ENCODE measurements around the gene TAF12.
A peak's percentile ranks its signal among the peaks of the same experiment; 100 is the strongest.
"Not testable (repeated sequence)": the region's sequence is repeated elsewhere in the genome, so short reads cannot be mapped to it uniquely, and the experiment has no call there.

Gene TAF12, protein sequence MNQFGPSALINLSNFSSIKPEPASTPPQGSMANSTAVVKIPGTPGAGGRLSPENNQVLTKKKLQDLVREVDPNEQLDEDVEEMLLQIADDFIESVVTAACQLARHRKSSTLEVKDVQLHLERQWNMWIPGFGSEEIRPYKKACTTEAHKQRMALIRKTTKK

DNA sequence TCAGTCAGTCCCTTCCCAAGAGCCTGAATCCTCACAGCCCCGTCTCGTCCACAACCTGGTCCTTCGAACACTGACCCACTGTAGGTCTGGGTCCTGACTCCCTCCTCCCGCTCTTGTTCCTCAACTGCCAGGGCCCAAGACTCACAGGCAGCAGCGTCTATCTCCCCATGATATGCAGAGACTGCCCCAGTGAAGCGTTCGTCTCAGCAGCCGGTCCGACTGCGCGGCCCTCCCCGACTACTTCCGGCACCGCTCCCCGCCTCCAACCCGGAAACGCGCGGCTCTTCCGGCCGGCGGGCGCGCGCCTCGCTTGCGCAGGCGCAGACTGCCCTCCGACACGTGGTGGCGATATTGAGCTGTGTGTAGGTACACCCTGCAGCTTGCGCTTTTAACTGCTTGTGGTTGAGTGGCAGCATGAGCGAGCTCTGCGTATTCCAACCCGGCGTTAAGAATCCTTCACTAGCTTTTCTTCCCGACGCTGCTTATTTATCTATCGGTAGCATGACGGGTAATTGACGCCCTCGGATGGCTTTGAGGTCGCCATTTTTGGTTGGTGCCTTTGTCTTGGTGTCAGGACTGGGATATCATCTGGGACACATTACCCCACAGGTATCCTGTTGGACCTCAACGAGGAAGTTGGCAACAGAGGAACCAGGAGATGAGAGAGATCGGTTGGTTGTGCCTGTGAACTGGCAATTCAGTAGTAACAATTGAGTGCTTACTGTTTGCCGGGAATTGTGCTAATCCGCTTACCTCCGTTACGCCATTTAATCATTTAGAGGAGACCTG is at the start of gene TAF12:
TSS of gene TAF12 (minus strand) at position 221 of the 789 bp plus-strand sequence. CDS start 20,986 bp downstream, outside the sequence.
- Histone ChIP-seq H3K27ac (peak within 1 kb of the TSS; percentile 42 to 96 (median 90)), H3K4me3 (peak within 1 kb of the TSS; percentile 56 to 81 (median 76))

DNA sequence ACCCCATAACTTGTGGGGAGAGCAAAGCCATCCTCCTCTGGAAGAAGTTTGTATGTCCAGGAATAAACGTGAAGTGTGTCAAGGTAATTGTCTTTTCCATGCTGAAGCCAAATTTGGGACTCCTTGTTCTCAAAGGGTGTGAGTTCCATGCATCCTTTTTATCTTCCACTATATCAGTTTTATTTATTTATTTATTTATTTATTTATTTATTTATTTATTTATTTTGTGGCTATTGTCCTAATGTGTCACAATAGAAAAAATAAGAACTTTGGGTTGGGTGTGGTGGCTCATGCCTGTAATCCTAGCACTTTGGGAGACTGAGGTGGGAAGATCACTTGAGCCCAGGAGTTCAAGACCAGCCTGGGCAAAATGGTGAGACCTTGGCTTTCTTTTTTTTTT is 48.8 kb upstream of the TAF12 start:
- H3K4me3 ChIP-seq, H3K27ac ChIP-seq: not testable (repeated sequence)

DNA sequence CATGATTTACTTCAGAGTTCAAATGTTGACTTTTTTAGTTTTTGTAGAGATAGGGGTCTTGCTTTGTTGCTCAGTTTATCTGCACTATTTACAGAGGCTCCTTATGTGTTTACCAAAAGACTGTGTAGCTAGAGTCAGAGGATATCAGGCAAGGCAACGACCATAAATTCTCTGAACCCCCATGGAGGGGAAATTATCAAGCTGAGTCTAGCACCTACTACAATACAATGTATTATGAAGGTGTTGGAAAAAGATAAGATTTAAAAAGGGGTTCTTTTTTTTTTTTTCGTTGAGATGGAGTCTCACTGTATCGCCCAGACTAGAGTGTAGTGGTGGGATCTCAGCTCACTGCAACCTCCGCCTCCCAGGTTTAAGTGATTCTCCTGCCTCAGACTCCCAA is 42.1 kb upstream of the TAF12 start:
- H3K27ac ChIP-seq = no peak overlapping the region
- H3K4me3 ChIP-seq = no peak overlapping the region

DNA sequence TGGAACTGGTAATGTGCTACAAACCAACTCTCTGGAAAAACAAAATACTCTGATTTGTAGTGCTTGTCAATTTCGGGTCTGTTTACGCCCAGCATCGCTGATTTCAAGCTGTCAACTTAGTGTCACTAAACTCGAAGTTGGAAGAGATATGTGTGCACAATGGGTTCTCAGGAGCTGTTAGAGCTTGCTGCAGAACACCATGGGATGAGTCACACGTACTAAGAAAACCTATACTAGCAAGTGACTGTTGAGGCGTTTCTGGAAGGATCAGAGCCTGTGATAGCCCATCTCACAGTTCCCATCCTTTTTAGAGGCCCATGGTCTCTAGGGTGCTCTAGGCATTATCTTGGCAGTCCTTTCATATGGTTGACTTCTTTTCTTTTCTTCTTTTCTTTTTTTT is 40.0 kb upstream of the TAF12 start:
- Histone ChIP-seq H3K27ac (no peak overlapping the region), H3K4me3 (no peak overlapping the region)

DNA sequence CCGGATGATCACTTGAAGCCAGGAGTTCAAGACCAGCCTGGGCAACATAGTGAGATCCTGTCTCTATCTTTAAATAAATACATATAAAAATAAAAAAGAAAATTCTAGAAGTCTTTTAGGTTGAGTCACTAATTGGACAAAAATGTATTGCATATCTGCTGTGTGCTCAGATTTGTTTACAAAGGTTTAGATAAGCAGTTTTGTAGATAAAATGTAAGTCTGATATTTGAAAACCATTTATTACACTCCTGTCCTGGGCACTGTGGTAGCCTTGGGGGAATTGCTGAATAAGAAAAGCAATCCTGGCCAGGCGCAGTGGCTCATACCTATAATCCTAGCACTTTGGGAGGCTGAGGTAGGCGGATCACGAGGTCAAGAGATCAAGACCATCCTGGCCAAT is 37.3 kb upstream of the TAF12 start:
- no peak overlapping the region for H3K4me3 ChIP-seq
- no peak overlapping the region for H3K27ac ChIP-seq

DNA sequence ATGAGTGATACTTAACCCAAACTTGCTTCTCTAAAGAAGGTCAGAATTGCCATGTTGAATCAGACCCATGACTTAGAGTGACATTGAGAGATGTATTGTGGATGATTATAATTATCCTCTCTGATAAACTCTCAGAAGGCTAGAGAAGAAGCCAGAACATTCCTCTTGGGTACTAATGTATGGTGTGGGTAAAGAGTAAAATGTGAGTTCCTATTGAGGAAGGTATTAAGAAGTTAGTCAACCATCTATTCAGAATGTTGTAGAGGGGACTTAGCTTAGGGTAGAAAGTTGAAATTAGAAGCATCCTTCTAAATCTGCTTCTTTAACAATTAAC is 33.0 kb upstream of the TAF12 start:
- Histone ChIP-seq H3K27ac (no peak overlapping the region), H3K4me3 (no peak overlapping the region)

DNA sequence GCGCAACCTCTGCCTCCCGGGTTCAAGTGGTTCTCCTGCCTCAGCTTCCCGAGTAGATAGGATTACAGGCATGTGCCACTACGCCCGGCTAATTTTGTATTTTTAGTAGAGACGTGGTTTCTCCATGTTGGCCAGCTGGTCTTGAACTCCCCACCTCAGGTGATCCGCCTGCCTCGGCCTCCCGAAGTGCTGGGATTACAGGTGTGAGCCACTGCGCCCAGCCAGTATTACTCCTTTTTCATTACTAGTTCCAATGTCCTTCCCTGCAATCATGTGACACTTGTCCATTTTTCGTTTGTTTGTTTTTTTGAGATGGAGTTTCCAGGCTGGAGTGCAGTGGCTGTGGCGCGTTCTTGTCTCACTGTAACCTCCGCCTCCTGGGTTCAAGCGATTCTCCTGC is 30.1 kb upstream of the TAF12 start:
- not testable (repeated sequence) for H3K4me3 ChIP-seq, H3K27ac ChIP-seq

DNA sequence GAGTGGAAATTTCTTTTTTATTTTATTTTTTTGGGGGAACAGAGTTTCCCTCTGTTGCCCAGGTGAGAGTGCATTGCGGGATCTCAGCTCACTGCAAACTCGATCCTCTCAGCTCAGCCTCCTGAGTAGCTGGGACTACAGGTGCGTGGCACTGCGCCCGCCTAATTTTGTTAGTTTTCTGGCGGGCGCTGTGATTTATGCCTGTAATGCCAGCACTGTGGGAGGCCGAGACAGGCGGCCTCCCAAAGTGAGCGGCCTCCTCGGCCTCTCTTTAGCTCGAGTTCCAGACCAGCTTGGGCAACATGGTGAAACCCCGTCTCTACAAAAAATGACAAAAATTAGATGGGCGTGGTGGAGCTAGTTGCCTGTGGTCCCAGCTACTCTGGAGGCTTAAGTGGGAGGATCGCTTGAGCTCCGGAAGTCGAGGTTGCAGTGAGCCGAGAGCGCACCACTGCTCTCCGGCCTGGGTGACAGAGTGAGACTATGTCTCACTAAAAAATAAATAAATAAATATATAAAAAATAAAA is 28.4 kb upstream of the TAF12 start:
- H3K27ac ChIP-seq = no peak overlapping the region
- no peak overlapping the region for H3K4me3 ChIP-seq

DNA sequence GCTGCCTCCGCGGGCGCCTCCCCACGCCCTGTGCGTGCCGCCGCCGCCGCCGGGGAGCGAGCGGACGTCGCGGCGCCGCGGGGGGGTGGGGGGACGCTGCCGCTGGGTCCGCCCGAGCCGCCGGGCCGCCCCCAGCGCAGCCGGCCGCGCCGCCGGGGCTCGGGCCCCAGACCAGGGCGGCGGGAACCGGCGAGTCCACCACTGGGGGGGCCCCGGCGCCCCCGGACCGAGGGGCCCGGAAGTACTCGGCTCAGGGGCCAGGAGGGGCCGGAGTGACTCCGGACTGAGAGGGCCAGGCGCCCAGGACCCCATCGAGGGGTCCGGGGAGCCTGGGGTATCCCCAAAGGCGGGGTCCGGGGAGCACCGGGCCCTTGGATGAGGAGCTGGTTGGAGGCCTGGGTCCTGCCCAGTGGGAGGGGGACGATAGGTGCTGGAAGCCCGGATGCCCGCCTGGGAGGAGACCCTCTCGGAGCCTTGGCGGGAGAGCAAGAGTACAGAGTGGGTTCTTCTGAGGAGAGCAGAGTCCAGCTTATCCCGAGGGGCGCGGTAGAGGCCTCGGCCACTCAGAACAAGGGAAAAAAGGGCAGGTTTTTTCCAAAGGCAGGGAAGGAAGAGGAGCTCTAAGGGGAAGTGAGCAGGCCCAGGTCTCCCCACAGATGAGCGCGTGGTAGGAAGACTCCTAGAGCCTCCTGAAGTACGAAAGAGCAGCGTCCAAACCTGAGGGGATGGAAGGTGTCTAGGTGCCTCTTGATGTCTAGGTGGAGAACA is 26.3 kb upstream of the TAF12 start:
- Histone ChIP-seq H3K27ac (peak overlapping the region; percentile 98 to 100 (median 100)), H3K4me3 (peak overlapping the region; percentile 66 to 99 (median 92))

DNA sequence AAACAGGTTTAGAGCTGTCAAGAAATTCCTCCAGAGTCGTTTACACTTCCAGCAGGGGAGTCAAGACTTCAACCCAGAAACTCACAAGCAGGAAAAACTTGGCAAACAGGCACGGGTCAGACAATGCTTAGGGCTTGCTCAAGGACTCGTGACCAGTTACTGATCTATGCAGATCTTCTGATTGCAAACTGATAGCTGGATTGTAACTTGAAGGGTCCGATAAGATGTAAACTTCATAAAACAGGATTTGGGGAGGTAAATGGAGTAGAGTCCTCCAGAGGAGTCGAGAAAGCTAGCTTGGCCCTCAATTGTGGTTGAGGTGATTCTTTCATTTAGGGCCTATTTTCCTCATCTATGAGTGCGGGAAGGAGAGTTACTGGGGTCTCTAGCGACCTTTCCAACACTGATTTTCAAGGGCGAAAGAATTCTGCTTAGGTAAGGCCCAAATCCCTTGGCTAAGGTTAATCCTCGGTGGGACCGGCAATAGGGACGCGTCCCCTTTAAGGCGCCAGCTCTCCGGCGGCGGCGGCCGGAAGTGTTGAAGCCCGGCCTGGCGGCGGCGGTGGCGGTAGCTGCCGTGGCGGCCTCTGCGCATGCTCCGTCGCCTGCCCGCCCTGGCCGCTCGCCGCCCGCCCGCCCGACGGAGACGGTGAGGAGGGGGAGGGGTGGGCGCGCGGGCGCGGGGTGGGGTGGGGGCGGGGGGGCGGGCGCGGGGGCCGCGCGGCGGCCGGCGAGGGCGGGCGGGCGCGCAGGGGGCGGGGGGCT is 25.5 kb upstream of the TAF12 start, which contains the start of gene GMEB1:
TSS of gene GMEB1 (plus strand) at position 594 of the 765 bp plus-strand sequence. CDS start 14,829 bp downstream, outside the sequence.
- peak within 1 kb of the TSS; percentile 66 to 99 (median 92) for H3K4me3 ChIP-seq
- peak within 1 kb of the TSS; percentile 98 to 100 (median 100) for H3K27ac ChIP-seq

DNA sequence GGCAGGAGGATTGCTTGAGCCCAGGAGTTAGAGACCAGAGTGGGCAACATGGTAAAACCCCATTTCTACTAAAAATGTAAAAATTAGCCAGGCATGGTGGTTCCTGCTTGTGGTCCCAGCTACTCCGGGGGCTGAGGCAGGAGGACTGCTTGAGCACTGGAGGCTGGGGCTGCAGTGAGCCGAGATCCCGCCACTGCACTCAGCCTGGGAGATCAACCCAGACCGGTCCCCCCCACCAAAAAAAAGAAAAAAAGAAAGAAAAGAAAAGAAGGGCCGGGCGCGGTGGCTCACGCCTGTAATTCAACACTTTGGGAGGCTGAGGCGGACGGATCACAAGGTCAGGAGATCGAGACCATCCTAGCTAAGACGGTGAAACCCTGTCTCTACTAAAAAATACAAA is 23.9 kb upstream of the TAF12 start:
- H3K27ac ChIP-seq = no peak overlapping the region
- H3K4me3 ChIP-seq = no peak overlapping the region

DNA sequence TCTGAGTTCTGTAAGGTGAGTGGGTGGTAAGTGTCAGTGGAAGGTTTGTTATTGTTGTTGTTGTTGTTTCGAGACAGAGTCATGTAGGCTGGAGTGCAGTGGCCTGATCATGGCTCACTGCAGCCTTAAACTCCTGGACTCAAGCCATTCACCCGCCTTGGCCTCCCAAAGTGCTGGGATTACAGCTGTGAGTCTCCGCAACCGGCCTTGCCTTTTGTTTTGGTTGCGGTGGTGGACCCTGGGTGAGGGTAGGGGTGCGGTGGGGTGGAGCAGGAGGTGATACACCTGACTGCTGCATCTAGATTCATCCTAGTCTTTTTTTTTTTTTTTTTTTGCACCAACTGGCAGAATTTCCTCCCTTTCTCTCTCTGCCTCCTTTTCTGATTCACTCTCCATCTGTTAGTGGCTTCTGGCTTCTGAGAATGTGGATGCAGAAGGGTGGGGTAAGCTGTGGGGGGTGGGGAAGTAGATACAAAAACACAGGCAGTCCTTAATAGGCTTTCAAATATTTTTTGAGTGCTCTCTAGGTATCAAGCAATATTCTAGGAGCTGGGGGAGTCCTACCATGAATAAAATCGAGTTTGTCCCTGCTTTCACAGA is 21.1 kb upstream of the TAF12 start:
- no peak overlapping the region for H3K27ac ChIP-seq
- no peak overlapping the region for H3K4me3 ChIP-seq

DNA sequence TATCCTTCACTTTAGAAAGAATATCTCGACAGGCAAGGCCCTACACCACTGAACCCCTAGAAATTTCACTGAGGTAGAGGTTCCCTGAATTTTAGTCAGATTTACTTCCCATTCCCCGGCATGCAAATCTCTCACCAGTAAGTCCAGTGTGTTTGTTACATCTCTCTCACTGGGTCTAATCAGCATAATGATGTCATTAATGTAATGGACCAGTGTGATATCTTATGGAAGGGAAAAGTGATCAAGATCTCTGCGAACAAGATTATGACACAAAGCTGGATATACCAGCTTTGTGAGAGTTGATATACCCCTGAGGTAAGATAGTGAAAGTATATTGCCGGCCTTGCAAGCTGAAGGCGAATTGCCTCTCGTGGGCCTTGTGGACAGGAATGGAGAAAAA is 13.5 kb upstream of the TAF12 start:
- Histone ChIP-seq H3K4me3 (no peak overlapping the region), H3K27ac (no peak overlapping the region)

DNA sequence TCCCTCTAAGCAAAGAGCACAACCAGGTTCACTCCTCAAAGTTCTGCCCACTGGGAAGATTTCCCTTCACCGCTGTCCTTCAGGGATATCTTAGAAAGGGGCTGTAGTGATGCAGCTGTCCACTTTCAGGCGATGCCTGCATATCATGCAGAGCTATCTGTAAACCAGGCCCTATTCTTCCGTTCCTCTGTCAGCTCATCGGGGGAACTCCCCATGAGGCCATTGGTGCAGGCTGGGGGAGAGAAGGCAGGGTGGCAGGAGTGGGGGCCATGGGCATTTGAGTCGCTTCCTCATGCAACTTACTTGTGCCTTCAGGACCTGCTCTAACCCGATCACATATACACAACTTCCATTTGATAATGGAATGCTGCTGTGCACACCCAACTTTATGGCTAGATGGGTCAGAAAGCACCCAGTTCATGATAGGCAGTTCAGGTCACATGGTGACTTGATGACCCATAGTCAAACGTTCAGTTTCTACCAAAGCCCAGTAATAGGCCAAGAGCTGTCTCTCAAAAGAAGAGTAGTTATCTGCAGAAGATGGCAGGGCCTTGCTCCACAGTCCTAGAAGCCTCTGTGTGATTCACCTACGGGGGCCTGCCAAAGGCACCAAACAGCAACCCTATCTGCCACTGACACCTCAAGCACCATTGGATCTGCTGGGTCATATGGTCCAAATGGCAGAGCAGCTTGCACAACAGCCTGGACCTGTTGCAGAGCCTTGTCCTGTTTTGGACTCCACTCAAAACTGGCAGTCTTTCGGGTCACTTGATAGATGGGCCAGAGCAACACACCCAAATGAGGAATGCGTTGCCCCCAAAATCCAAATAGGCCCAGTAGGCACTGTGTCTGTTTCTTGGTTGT is 12.8 kb upstream of the TAF12 start:
- H3K27ac ChIP-seq, H3K4me3 ChIP-seq: not testable (repeated sequence)

DNA sequence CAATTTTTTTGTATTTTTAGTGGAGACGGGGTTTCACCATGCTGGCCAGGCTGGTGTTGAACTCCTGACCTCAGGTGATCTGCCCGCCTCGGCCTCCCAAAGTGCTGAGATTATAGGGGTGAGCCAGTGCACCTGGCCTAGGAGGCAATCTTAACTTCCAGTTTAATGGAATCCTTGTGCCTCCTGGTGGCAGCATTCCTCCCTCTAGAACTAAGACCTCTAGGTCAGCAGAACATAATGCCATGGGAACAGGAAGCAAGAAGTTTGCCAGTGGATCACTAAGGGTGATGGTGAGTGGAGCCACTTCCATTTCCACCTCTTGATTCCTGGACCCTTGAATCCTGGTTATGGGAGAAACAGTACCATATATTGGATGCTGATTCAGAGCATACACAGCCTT is 11.0 kb upstream of the TAF12 start:
- H3K4me3 ChIP-seq, H3K27ac ChIP-seq: not testable (repeated sequence)

DNA sequence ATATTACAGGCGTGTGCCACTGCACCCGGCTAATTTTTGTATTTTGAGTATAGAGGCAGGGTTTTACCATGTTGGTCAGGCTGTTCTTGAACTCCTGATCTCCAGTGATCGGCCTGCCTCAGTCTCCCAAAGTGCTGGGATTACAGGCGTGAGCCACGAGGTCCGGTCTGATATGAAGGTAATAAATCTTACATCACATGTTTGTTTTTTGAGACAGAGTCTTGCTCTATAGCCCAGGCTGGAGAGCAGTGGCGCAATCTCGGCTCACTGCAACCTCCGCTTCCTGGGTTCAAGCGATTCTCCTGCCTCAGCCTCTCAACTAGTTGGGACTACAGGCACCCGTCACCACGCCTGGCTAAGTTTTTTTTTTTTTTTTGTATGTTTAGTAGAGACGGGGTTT is 10.2 kb upstream of the TAF12 start:
- not testable (repeated sequence) for H3K27ac ChIP-seq, H3K4me3 ChIP-seq

DNA sequence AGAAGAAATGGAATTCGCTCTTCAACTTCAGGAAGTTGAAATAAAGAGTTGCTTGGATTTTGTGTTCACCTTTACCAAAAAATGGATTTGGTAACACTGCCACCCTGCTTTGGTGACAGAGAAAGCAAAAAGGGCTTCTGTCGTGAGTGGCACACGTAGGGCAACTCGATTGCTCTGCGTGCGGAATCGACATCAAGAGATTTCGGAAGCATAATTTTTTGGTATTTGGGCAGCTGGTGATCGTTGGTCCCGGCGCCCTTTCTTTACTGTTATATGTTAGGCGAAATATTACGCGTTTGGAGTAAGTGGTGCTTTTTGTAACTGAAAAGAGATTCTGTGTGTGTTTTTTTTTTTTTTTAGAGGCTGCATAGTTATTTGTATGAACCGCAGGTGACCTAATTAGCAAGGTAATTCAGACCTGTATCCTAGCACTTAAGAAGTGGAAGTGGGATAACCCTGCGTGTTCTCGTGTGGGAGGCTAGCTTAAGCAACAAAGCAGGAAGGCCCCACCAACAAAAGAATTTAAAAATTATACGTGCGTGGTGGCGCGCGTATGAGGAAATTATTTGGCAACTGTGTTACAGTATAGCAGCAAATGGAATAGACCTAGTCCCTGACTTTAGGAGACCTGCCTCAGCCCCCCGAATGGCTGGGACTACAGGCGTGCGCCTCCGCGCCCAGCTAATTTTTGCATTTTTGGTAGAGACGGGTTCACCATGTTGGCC is 5.8 kb upstream of the TAF12 start, which contains the start of gene RNU11:
TSS of gene RNU11 (plus strand) at position 127 of the 725 bp plus-strand sequence.
- H3K27ac ChIP-seq = peak within 1 kb of the TSS in 20 of 21 experiments; percentile 70 to 99 (median 94)

More for the DNA sequence above, 5.8 kb upstream of the TAF12 start, which contains the start of gene RNU11:
- H3K4me3 ChIP-seq = peak within 1 kb of the TSS; percentile 17 to 37 (median 28)

Data from skin epidermis (tissue), 12 donors.